Naive thymus-derived CD4-positive, alpha-beta T cell (primary cell): Measurements from ENCODE around the gene APOBEC3G. TPM values are rescaled to one million over a fixed set of nuclear protein-coding genes. Genes with fewer than 3 reads are reported as not detected.
"Not testable (repeated sequence)": the region's sequence is repeated elsewhere in the genome, so short reads cannot be mapped to it uniquely, and the experiment has no call there.

Experiments
- ATAC-seq: fragments of 150-1000 bp; cut with Tn5 transposase; 2 replicates; pipeline ENCODE4 v1.10.0; 2021; ENCODE audit warnings: mild to moderate bottlenecking, moderate library complexity
- CTCF ChIA-PET: fragments of 350-600 bp; sonication (Branson Sonifier 250); formaldehyde crosslinking; loops from one replicate; lab custom pipeline; 2021; ENCODE audit warnings: antibody characterized with exemption; lab: Charles Lee
- POLR2A ChIA-PET: fragments of 350-600 bp; sonication (Branson Sonifier 250); formaldehyde crosslinking; loops from one replicate; lab custom pipeline; 2021; ENCODE audit warnings: antibody characterized with exemption, inconsistent platforms; lab: Charles Lee
- DNase-seq, 9 donors: peaks; one replicate each; pipeline versions ENCODE4 v3.0.0 to v3.0.0-alpha.2; 2020 to 2022; ENCODE audit warnings: mixed read lengths in 1 of 9
- H3K27ac ChIP-seq: one replicate; pipeline ENCODE4 v1.7.0; 2013; ENCODE audit warnings: mild to moderate bottlenecking, low read depth, low read length, moderate library complexity
- H3K27me3 ChIP-seq, 2 donors: one replicate each; pipeline ENCODE4 v1.7.0; 2013; ENCODE audit warnings: low read length in 2 of 2, mild to moderate bottlenecking in 2 of 2, moderate library complexity in 2 of 2; ENCODE audit not compliant: control insufficient read depth in 2 of 2, insufficient read depth in 2 of 2
- H3K36me3 ChIP-seq, 3 experiments: 1 replicate in 2 of 3; 2 replicates in 1 of 3; pipeline ENCODE4 v1.7.0; 2013; ENCODE audit warnings: low read length in 3 of 3, mild to moderate bottlenecking in 3 of 3, moderate library complexity in 1 of 3; ENCODE audit not compliant: insufficient read depth in 3 of 3, control insufficient read depth in 2 of 3
- H3K4me1 ChIP-seq, 2 donors: one replicate each; pipeline ENCODE4 v1.7.0; 2013; ENCODE audit warnings: low read length in 2 of 2, mild to moderate bottlenecking in 2 of 2, moderate library complexity in 1 of 2; ENCODE audit not compliant: control insufficient read depth in 2 of 2, insufficient read depth in 2 of 2
- H3K4me3 ChIP-seq: 2 replicates; pipeline ENCODE4 v1.7.0; 2013; ENCODE audit warnings: mild to moderate bottlenecking, low read length
- H3K9me3 ChIP-seq, 3 experiments: 1 replicate in 2 of 3; 2 replicates in 1 of 3; pipeline ENCODE4 v1.7.0; 2013; ENCODE audit warnings: low read length in 3 of 3; ENCODE audit not compliant: control insufficient read depth in 2 of 3
- H3K27ac Mint-ChIP-seq, 9 donors: one replicate each; pipeline ENCODE4 v1.8.0; 2020 to 2022; ENCODE audit warnings: mixed read lengths in 9 of 9, mild to moderate bottlenecking in 8 of 9, moderate library complexity in 5 of 9, inconsistent platforms in 2 of 9
- H3K27me3 Mint-ChIP-seq, 5 donors: one replicate each; pipeline ENCODE4 v1.8.0; 2021 to 2022; ENCODE audit warnings: mixed read lengths in 5 of 5, mild to moderate bottlenecking in 1 of 5
- H3K36me3 Mint-ChIP-seq, 5 donors: one replicate each; pipeline ENCODE4 v1.8.0; 2020 to 2022; ENCODE audit warnings: mixed read lengths in 5 of 5, mild to moderate bottlenecking in 3 of 5, inconsistent platforms in 1 of 5
- H3K4me1 Mint-ChIP-seq, 7 donors: one replicate each; pipeline ENCODE4 v1.8.0; 2020 to 2022; ENCODE audit warnings: mixed read lengths in 7 of 7, mild to moderate bottlenecking in 3 of 7, inconsistent platforms in 1 of 7
- H3K4me3 Mint-ChIP-seq, 10 donors: one replicate each; pipeline ENCODE4 v1.8.0; 2020 to 2022; ENCODE audit warnings: mild to moderate bottlenecking in 10 of 10, mixed read lengths in 10 of 10, moderate library complexity in 6 of 10, inconsistent platforms in 2 of 10
- H3K9me3 Mint-ChIP-seq, 11 donors: one replicate each; pipeline ENCODE4 v1.8.0; 2020 to 2022; ENCODE audit warnings: mixed read lengths in 11 of 11, mild to moderate bottlenecking in 4 of 11, inconsistent platforms in 1 of 11, moderate library complexity in 1 of 11
- intact Hi-C, 2 donors: fragments of 100-400 bp; cut with micrococcal nuclease; formaldehyde crosslinking; loops; one replicate each; pipeline ENCODE4 v1.15.1; 2023
- polyA plus RNA-seq, 2 donors: library from polyadenylated mRNA; unstranded; fragments of 300-500 nt; fragmentation: Illumina TruSeq; gene quantifications; one replicate each; pipeline ENCODE4 v1.2.3, GENCODE V29; 2021
- total RNA-seq, 6 experiments: library from RNA in 5 of 6; stranded (reverse) in 5 of 6; gene quantifications; 1 replicate in 5 of 6; 2 replicates in 1 of 6; pipeline ENCODE4 v1.2.3 and lab custom pipeline; 2021 to 2026

The APOBEC3G gene
- total and polyA plus RNA-seq, 7 experiments from 2014 or later, result 18.5 to 93.2 (median 22.9) TPM

DNA sequence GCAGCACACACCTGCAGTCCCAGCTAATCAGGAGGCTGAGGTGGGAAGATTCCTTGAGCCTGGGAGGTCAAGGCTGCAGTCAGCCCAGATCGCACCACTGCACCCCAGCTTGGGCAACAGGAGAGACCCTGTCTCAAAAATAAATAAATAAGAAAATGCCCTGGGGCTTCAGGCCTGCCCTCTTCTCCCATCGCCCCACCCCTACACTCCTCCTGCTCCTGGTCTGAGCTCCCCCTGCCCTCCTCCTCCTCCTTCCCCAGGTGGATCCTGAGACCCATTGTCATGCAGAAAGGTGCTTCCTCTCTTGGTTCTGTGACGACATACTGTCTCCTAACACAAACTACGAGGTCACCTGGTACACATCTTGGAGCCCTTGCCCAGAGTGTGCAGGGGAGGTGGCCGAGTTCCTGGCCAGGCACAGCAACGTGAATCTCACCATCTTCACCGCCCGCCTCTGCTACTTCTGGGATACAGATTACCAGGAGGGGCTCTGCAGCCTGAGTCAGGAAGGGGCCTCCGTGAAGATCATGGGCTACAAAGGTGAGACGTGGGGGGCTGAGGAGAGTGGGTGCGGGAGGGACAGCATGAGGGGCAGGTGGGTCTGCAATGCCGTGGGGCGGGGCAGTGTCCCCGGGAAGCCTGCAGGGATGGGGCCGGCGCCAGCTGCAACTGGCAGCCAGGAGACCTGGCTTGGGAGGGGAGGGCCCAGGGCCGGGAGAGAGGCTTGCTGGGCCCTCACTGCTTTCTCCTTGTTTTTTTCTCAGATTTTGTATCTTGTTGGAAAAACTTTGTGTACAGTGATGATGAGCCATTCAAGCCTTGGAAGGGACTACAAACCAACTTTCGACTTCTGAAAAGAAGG is 45.4 kb upstream of the APOBEC3G start:
- H3K27ac ChIP-seq, H3K4me3 Mint-ChIP-seq, H3K4me1 ChIP-seq, H3K36me3 ChIP-seq, intact Hi-C loops, H3K27me3 ChIP-seq, H3K27me3 Mint-ChIP-seq, H3K9me3 ChIP-seq, H3K4me3 ChIP-seq, ATAC-seq, CTCF ChIA-PET, H3K9me3 Mint-ChIP-seq, DNase-seq: not testable (repeated sequence)
- Mint-ChIP-seq H3K4me1 (peaks cover 4 to 15% (median 8%) of the 10 kb centered on the region in 7 donors), H3K36me3 (peaks cover 0 to 16% (median 0%) of the 10 kb centered on the region in 5 donors), H3K27ac (peak overlapping the region in 3 of 9 donors; percentile 38 to 56 (median 41))
- POLR2A ChIA-PET, result interaction anchor here (0.6 to 1.4 kb wide), 2 partner anchors 10 to 52 kb away, joined by 3 to 6 read pairs; partner anchors contain the start of gene APOBEC3D

DNA sequence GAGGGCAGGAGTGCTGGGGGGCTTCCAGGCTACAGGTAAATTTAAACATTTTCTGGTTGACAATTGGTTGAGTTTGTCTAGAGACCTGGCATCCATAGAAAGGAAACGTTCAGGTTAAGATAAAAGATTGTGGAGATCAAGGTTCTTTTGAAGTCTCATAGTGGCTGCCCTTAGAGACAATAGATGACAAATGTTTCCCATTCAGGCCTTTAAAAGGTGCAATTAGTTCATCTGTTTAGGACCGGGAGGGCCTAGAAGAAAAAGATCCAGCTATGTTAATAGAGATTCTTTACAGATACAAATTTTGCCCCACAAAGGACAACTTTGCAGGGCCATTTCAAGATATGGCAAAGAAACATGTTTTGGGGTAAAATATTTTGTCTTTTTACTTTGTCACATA is 40.0 kb upstream of the APOBEC3G start:
- ATAC-seq, H3K36me3 ChIP-seq, H3K27me3 Mint-ChIP-seq, H3K9me3 ChIP-seq, H3K9me3 Mint-ChIP-seq, intact Hi-C loops, H3K4me3 ChIP-seq, H3K27me3 ChIP-seq, CTCF ChIA-PET, H3K27ac ChIP-seq: not testable (repeated sequence)
- POLR2A ChIA-PET, result interaction anchor here (0.7 to 0.9 kb wide), 2 partner anchors 14 to 1404 kb away, joined by 3 to 5 read pairs; no protein-coding TSS in a partner anchor
- Mint-ChIP-seq H3K36me3 (peaks cover 0 to 11% (median 0%) of the 10 kb centered on the region in 5 donors), H3K4me3 (peak overlapping the region in 1 of 10 donors; percentile 8), H3K27ac (peak overlapping the region in 6 of 9 donors; percentile 2 to 72 (median 34)), H3K4me1 (peaks cover 22 to 40% (median 31%) of the 10 kb centered on the region in 7 donors)
- peaks cover 8 to 10% of the 10 kb centered on the region in 2 donors for H3K4me1 ChIP-seq
- DNase-seq, result peak in 4 of 9 donors; percentile 10 to 25 (median 20)

DNA sequence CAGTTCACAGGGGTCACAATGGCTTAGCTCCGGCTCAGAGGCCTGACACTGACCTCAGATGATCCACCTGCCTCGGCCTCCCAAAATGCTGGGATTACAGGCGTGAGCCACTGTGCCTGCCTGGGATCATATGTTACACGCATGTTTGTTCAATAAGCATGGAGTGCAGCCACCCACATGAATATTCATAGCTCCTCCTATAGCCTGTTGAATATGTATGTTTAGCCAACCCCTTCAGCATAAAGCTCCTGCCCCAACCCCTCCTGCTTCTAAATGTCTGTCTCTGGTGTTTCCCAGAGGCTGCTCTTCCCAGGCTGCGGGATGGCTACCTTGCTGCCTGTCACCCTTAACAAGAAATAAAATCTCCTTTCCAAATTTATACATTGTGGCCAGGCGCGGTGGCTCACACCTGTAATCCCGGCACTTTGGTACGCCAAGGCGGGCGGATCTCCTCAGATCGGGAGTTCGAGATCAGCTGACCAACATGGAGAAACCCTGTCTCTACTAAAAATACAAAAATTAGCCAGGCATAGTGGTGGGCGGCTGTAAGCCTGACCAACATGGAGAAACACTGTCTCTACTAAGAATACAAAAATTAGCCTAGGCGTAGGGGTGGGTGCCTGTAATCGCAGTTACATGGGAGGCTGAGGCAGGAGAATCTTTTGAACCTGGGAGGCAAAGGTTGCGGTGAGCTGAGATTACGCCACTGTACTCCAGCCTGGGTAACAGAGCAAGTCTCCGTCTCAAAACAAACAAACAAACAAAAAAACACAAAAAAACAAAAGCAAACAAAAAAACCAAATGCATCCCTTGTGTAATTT is 37.6 kb upstream of the APOBEC3G start:
- peaks cover 8 to 18% of the 10 kb centered on the region in 2 donors for H3K4me1 ChIP-seq
- intact Hi-C loops, result loop anchor here (1.0 to 5.0 kb wide), 5 partner anchors 19 to 58 kb away; partner anchors contain the start of genes APOBEC3D (in 1 of the 2), APOBEC3G (in 1 of the 2) and APOBEC3H (in 1 of the 2)
- no peak overlapping the region for H3K4me3 ChIP-seq
- H3K27ac Mint-ChIP-seq, result peak overlapping the region; percentile 62 to 93 (median 82)
- H3K27me3 Mint-ChIP-seq, result no peaks in the 10 kb centered on the region
- H3K27ac ChIP-seq, result peak overlapping the region; percentile 77
- H3K9me3 Mint-ChIP-seq, result no peaks in the 10 kb centered on the region
- POLR2A ChIA-PET, result interaction anchor here (0.8 to 1.5 kb wide), 3 partner anchors 9 to 25 kb away, joined by 3 to 6 read pairs (median 3); partner anchors contain the start of gene APOBEC3C
- peaks cover 0 to 7% (median 3%) of the 10 kb centered on the region in 5 donors for H3K36me3 Mint-ChIP-seq
- DNase-seq (no peak), ATAC-seq (no peak)
- CTCF ChIA-PET, result no interaction called here
- no peaks in the 10 kb centered on the region for H3K27me3 ChIP-seq
- H3K9me3 ChIP-seq, result no peaks in the 10 kb centered on the region
- H3K4me1 Mint-ChIP-seq, result peaks cover 24 to 48% (median 39%) of the 10 kb centered on the region in 7 donors
- peaks cover 0 to 6% (median 0%) of the 10 kb centered on the region in 3 experiments for H3K36me3 ChIP-seq
- H3K4me3 Mint-ChIP-seq, result peak overlapping the region; percentile 63 to 88 (median 79)

DNA sequence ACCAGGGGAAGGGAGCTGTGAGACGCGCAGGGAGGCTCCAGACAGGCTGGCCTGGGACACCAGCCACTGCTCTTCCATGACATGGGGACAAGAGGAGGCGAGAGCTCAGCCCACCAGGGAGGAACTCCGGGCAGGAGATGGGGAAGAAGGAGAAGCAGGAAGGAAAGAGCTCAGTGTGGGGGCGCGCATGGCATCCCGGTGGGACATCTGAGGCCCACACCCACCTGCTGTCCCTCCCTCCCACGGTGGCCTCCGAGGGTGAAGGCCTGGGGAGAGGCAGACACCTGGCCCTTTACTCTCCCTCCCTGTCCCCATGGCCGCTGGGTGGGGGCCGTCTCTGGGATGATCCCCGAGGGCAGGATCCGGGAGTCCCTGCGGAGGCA is 36.9 kb upstream of the APOBEC3G start:
- H3K27me3 ChIP-seq, H3K9me3 ChIP-seq, H3K4me3 ChIP-seq, ATAC-seq, H3K27me3 Mint-ChIP-seq, H3K9me3 Mint-ChIP-seq, CTCF ChIA-PET, H3K36me3 ChIP-seq: not testable (repeated sequence)
- Histone ChIP-seq H3K4me1 (peaks cover 8 to 18% of the 10 kb centered on the region in 2 donors), H3K27ac (peak overlapping the region; percentile 77)
- Mint-ChIP-seq H3K4me3 (peak overlapping the region; percentile 63 to 88 (median 79)), H3K4me1 (peaks cover 24 to 48% (median 40%) of the 10 kb centered on the region in 7 donors), H3K27ac (peak overlapping the region; percentile 62 to 93 (median 82)), H3K36me3 (peaks cover 0 to 11% (median 4%) of the 10 kb centered on the region in 5 donors)
- DNase-seq, result peak in 1 of 9 donors; percentile 8
- intact Hi-C loops, result loop anchor here (1.0 to 5.0 kb wide), 5 partner anchors 19 to 57 kb away; partner anchors contain the start of genes APOBEC3D (in 1 of the 2), APOBEC3G (in 1 of the 2) and APOBEC3H (in 1 of the 2)
- POLR2A ChIA-PET, result interaction anchor here (0.8 to 1.5 kb wide), 3 partner anchors 8 to 26 kb away, joined by 3 to 6 read pairs (median 3); partner anchors contain the start of gene APOBEC3C

DNA sequence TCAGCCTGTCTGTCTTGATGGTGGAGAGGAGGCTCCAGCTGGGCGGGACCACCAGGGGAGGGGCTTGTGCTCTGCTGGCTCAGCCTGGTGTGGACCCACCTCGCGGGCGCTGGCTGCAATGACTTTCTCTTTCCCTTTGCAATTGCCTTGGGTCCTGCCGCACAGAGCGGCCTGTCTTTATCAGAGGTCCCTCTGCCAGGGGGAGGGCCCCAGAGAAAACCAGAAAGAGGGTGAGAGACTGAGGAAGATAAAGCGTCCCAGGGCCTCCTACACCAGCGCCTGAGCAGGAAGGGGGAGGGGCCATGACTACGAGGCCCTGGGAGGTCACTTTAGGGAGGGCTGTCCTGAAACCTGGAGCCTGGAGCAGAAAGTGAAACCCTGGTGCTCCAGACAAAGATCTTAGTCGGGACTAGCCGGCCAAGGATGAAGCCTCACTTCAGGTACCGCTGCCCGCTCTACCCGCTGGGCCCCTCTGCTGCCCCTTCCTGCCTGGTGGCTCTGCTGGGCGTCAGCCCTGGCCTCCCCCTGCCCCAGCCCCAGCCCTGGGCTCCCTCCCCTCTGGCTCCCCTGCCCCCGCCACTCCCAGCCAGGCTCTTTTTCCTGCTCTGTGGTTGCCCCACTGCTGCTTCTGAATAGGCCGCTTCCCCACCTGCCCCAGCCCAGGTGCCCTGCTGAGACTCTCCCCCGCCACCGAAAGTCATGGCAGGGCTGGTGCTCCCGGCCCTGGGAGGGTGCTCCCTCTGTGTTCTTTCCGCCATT is 36.4 kb upstream of the APOBEC3G start, which contains the start of gene APOBEC3F:
Gene APOBEC3F (plus strand): TSS at position 327 of the 759 bp plus-strand sequence. CDS start 97 bp downstream, at position 424.
- peak; percentile 96 for ATAC-seq
- H3K27me3 Mint-ChIP-seq, H3K27me3 ChIP-seq, H3K9me3 Mint-ChIP-seq, CTCF ChIA-PET, H3K9me3 ChIP-seq: not testable (repeated sequence)
- H3K4me3 Mint-ChIP-seq, result peak within 1 kb of the TSS; percentile 80 to 95 (median 88)
- POLR2A ChIA-PET, result interaction anchor here (0.8 to 1.5 kb wide), 3 partner anchors 8 to 27 kb away, joined by 3 to 6 read pairs (median 3); partner anchors contain the start of gene APOBEC3C
- peak within 1 kb of the TSS; percentile 84 to 93 (median 91) for H3K27ac Mint-ChIP-seq
- H3K27ac ChIP-seq, result peak within 1 kb of the TSS; percentile 77
- H3K36me3 ChIP-seq, result peaks cover 0 to 12% (median 0%) of the 10 kb centered on the region in 3 experiments
- H3K4me1 ChIP-seq, result peaks cover 8 to 18% of the 10 kb centered on the region in 2 donors
- H3K4me3 ChIP-seq, result peak within 1 kb of the TSS; percentile 51
- DNase-seq, result peak; percentile 47 to 70 (median 51)
- peaks cover 28 to 48% (median 45%) of the 10 kb centered on the region in 7 donors for H3K4me1 Mint-ChIP-seq
- intact Hi-C loops, result loop anchor here (1.0 to 5.0 kb wide), 5 partner anchors 20 to 57 kb away; partner anchors contain the start of genes APOBEC3D (in 1 of the 2), APOBEC3G (in 1 of the 2) and APOBEC3H (in 1 of the 2)
- H3K36me3 Mint-ChIP-seq, result peaks cover 0 to 15% (median 4%) of the 10 kb centered on the region in 5 donors
